ENCODE data around the gene ZNF202.
A peak's percentile ranks its signal among the peaks of the same experiment; 100 is the strongest.

Gene ZNF202

DNA sequence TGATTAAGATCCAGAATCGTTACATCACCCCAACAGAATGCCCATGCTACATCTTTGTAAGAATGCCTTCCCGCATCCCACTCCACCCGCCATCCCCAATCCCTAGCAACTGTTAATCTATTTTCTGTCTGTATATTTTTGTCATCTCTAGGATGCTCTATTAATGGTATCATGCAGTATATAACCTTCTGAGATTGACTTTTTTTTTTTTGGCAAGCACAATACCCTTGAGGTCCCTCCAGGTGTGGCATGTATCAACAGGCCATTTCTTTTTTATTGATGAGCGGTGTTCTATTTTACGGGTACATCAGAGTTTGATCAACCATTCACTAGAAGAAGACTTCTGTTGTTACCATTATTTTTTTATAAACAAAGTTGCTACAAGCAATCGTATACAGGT, 56.9 kb downstream of the ZNF202 start:
- Histone ChIP-seq H3K4me3 (ENCODE audit: low read length) (peak overlapping the region; percentile 73), H3K27ac (ENCODE audit: low read depth, low read length) (peak overlapping the region; percentile 85), H3F3A (ENCODE audit: control insufficient read depth, insufficient read depth) (peaks cover 4% of the 10 kb centered on the region; the same call in 1 of the 2 replicates), H3K36me3 (ENCODE audit: control insufficient read depth, low read length) (no peaks in the 10 kb centered on the region), H3K27me3 (ENCODE audit: control insufficient read depth, low read length) (no peaks in the 10 kb centered on the region), H3K9me2 (replicated peaks; ENCODE audit: control insufficient read depth, low read length) (no peaks in the 10 kb centered on the region), H3K4me2 (ENCODE audit: low read length) (peak overlapping the region; percentile 95), H3K9me3 (ENCODE audit: control insufficient read depth, insufficient read depth, low read length) (no peaks in the 10 kb centered on the region), H4K20me1 (ENCODE audit: control insufficient read depth, insufficient read depth, low read depth, low read length) (no peaks in the 10 kb centered on the region), H3K4me1 (ENCODE audit: control insufficient read depth, low read length) (peaks cover 57% of the 10 kb centered on the region), H3K79me2 (ENCODE audit: control insufficient read depth, low read length) (no peaks in the 10 kb centered on the region)
- no peak for TF ChIP-seq EZH2phosphoT487 (IDR thresholded peaks at IDR 0.05; ENCODE audit: borderline replicate concordance, low read length)
- TF ChIP-seq, protein P1, sequence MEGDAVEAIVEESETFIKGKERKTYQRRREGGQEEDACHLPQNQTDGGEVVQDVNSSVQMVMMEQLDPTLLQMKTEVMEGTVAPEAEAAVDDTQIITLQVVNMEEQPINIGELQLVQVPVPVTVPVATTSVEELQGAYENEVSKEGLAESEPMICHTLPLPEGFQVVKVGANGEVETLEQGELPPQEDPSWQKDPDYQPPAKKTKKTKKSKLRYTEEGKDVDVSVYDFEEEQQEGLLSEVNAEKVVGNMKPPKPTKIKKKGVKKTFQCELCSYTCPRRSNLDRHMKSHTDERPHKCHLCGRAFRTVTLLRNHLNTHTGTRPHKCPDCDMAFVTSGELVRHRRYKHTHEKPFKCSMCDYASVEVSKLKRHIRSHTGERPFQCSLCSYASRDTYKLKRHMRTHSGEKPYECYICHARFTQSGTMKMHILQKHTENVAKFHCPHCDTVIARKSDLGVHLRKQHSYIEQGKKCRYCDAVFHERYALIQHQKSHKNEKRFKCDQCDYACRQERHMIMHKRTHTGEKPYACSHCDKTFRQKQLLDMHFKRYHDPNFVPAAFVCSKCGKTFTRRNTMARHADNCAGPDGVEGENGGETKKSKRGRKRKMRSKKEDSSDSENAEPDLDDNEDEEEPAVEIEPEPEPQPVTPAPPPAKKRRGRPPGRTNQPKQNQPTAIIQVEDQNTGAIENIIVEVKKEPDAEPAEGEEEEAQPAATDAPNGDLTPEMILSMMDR (IDR thresholded peaks at IDR 0.05; ENCODE audit: low read depth, low read length, poor library complexity, severe bottlenecking): no peak

DNA sequence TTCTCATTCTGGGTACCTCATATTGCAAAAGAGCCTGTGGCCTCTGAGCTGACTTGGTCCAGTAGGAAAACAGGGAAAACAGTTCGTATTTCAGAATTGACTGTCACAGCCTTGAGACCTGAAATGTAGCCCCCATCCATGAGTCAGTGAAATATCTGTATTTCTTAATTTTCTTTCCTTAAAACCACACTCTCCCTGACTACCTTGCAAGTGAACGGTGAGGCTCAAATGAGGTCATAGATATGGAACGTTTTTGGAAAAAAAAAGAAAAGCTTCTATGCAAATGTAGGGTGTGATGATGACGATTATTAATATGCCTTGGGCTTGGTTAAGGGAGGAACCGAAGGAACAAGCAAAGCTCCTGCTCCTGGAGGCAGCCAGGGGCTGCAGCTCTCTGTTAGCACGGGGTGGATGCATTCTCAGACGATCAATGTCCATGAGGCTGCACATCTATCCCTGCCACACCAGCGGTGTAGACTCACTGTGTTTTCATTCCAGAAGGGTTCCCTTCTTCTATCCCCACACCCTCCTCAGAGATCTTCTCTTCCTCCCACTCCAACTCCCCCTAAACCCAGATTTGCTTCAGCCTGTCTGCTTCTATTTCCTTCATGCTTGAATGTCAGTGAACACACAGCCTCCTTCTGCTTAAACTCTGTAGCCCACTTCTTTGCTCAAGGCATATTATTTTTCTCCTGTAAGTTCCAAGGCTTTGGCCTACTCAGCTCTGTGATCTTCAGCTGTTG, 57.9 kb downstream of the ZNF202 start:
- H3K9me3 ChIP-seq (ENCODE audit: control insufficient read depth, insufficient read depth, low read length): no peaks in the 10 kb centered on the region
- TF ChIP-seq EZH2phosphoT487 (IDR thresholded peaks at IDR 0.05; ENCODE audit: borderline replicate concordance, low read length): no peak
- TF ChIP-seq, protein P1 (IDR thresholded peaks at IDR 0.05; ENCODE audit: low read depth, low read length, poor library complexity, severe bottlenecking): no peak
- peak overlapping the region; percentile 85 for H3K27ac ChIP-seq (ENCODE audit: low read depth, low read length)
- peaks cover 61% of the 10 kb centered on the region for H3K4me1 ChIP-seq (ENCODE audit: control insufficient read depth, low read length)
- H3K9me2 ChIP-seq (replicated peaks; ENCODE audit: control insufficient read depth, low read length): no peaks in the 10 kb centered on the region
- no peaks in the 10 kb centered on the region for H3K27me3 ChIP-seq (ENCODE audit: control insufficient read depth, low read length)
- H3K4me2 ChIP-seq (ENCODE audit: low read length): peak overlapping the region; percentile 95
- no peaks in the 10 kb centered on the region for H4K20me1 ChIP-seq (ENCODE audit: control insufficient read depth, insufficient read depth, low read depth, low read length)
- no peaks in the 10 kb centered on the region for H3K36me3 ChIP-seq (ENCODE audit: control insufficient read depth, low read length)
- peak overlapping the region; percentile 73 for H3K4me3 ChIP-seq (ENCODE audit: low read length)
- H3F3A ChIP-seq (ENCODE audit: control insufficient read depth, insufficient read depth): peaks cover 4% of the 10 kb centered on the region; the same call in 1 of the 2 replicates
- no peaks in the 10 kb centered on the region for H3K79me2 ChIP-seq (ENCODE audit: control insufficient read depth, low read length)

GRCh38 chr11:123682696-123683410, 58.6 kb downstream of the ZNF202 start:
- H3K27me3 ChIP-seq (ENCODE audit: control insufficient read depth, low read length): no peaks in the 10 kb centered on the region
- H4K20me1 ChIP-seq (ENCODE audit: control insufficient read depth, insufficient read depth, low read depth, low read length): no peaks in the 10 kb centered on the region
- H3K27ac ChIP-seq (ENCODE audit: low read depth, low read length): peak overlapping the region; percentile 85
- no peaks in the 10 kb centered on the region for H3K36me3 ChIP-seq (ENCODE audit: control insufficient read depth, low read length)
- H3K9me3 ChIP-seq (ENCODE audit: control insufficient read depth, insufficient read depth, low read length): no peaks in the 10 kb centered on the region
- peaks cover 62% of the 10 kb centered on the region for H3K4me1 ChIP-seq (ENCODE audit: control insufficient read depth, low read length)
- H3K4me2 ChIP-seq (ENCODE audit: low read length): peak overlapping the region; percentile 95
- peaks cover 4% of the 10 kb centered on the region; the same call in 1 of the 2 replicates for H3F3A ChIP-seq (ENCODE audit: control insufficient read depth, insufficient read depth)
- peak overlapping the region; percentile 73 for H3K4me3 ChIP-seq (ENCODE audit: low read length)
- TF ChIP-seq, protein P1 (IDR thresholded peaks at IDR 0.05; ENCODE audit: low read depth, low read length, poor library complexity, severe bottlenecking): no peak
- TF ChIP-seq EZH2phosphoT487 (IDR thresholded peaks at IDR 0.05; ENCODE audit: borderline replicate concordance, low read length): no peak
- H3K9me2 ChIP-seq (replicated peaks; ENCODE audit: control insufficient read depth, low read length): no peaks in the 10 kb centered on the region
- no peaks in the 10 kb centered on the region for H3K79me2 ChIP-seq (ENCODE audit: control insufficient read depth, low read length)

All from DOHH2 (cell line).